Body of pancreas (tissue), 4 donors: ENCODE measurements around the gene TPPP.

ENCODE experiments used
- POLR2A ChIP-seq, 3 donors: fragments of 450-650 bp; IDR thresholded peaks; one replicate each; pipeline ENCODE4 v1.6.1; 2016; ENCODE audit warnings: antibody characterized with exemption in 3 of 3, mild to moderate bottlenecking in 2 of 3
- TF ChIP-seq, protein P1 (sequence below), 7 experiments: fragments of 450-650 bp in 4 of 7; fragments of 200-600 bp in 3 of 7; sonication (generic) in 3 of 7; IDR thresholded peaks; one replicate each; pipeline ENCODE4 v1.5.1; 2016 to 2019; ENCODE audit warnings: antibody characterized with exemption in 7 of 7

DNA sequence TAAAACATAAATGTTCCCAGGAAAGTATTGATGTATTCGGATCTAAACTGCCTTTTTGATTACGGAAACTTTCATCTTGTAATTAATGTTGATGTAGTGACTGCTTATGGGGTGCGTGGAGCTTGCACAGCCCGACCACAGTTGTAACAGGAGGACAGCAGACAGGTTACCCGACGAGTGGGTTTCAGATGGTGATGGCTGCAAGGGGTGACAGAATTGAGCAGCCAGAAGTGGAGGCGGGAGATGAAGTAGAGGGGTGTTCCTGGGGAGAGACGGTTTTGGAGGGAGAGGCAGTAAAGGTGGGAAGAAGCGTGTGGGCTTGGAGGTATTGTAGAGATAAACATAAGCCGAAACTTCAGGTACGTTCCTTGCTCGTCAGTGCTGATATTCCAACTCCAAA is 75.3 kb downstream of the TPPP start:
- TF ChIP-seq, protein P1, sequence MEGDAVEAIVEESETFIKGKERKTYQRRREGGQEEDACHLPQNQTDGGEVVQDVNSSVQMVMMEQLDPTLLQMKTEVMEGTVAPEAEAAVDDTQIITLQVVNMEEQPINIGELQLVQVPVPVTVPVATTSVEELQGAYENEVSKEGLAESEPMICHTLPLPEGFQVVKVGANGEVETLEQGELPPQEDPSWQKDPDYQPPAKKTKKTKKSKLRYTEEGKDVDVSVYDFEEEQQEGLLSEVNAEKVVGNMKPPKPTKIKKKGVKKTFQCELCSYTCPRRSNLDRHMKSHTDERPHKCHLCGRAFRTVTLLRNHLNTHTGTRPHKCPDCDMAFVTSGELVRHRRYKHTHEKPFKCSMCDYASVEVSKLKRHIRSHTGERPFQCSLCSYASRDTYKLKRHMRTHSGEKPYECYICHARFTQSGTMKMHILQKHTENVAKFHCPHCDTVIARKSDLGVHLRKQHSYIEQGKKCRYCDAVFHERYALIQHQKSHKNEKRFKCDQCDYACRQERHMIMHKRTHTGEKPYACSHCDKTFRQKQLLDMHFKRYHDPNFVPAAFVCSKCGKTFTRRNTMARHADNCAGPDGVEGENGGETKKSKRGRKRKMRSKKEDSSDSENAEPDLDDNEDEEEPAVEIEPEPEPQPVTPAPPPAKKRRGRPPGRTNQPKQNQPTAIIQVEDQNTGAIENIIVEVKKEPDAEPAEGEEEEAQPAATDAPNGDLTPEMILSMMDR (IDR thresholded peaks at IDR 0.05), result no peak
- no peak for TF ChIP-seq POLR2A (IDR thresholded peaks at IDR 0.05)
